ENCODE measurements around the gene WDTC1.
"Not testable (repeated sequence)": the region's sequence is repeated elsewhere in the genome, so short reads cannot be mapped to it uniquely, and the experiment has no call there.

The WDTC1 gene

DNA sequence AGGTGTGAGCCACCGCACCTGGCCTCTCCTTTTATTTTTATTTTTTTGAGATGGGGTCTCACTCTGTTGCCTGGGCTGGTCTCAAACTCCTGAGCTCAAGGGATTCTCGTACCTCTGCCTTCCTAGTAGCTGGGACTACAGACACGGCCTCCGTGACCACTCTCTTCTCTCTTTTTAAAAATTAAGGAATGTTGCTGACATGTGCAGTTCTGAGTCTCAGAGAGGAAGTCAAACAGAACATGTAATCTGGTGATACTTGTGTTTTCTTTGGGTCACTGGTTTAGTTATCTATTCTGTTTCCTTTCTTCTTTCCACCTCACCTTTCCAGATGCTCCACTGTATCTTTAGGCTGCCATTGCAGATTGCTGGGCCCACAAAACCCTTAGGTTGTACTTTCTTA, 2.7 kb downstream of the WDTC1 start:
- H3K9me3 ChIP-seq (ENCODE audit: insufficient read depth, low read length) = no peaks in the 10 kb centered on the region
- H3K9ac ChIP-seq (ENCODE audit: low read length) = no peak overlapping the region
- peaks cover 20% of the 10 kb centered on the region for H3K4me1 ChIP-seq (ENCODE audit: low read length)
- no peaks in the 10 kb centered on the region for H3K36me3 ChIP-seq (replicated peaks; ENCODE audit: low read depth, low read length)
- H3K27me3 ChIP-seq (ENCODE audit: low read depth, low read length) = no peaks in the 10 kb centered on the region
- H3K79me2 ChIP-seq (ENCODE audit: low read length) = peaks cover 20% of the 10 kb centered on the region
- H3K4me2 ChIP-seq (ENCODE audit: low read length) = no peak overlapping the region
- TF ChIP-seq EZH2phosphoT487 (IDR thresholded peaks at IDR 0.05; ENCODE audit: low read depth) = no peak
- TF ChIP-seq, protein P1, sequence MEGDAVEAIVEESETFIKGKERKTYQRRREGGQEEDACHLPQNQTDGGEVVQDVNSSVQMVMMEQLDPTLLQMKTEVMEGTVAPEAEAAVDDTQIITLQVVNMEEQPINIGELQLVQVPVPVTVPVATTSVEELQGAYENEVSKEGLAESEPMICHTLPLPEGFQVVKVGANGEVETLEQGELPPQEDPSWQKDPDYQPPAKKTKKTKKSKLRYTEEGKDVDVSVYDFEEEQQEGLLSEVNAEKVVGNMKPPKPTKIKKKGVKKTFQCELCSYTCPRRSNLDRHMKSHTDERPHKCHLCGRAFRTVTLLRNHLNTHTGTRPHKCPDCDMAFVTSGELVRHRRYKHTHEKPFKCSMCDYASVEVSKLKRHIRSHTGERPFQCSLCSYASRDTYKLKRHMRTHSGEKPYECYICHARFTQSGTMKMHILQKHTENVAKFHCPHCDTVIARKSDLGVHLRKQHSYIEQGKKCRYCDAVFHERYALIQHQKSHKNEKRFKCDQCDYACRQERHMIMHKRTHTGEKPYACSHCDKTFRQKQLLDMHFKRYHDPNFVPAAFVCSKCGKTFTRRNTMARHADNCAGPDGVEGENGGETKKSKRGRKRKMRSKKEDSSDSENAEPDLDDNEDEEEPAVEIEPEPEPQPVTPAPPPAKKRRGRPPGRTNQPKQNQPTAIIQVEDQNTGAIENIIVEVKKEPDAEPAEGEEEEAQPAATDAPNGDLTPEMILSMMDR (IDR thresholded peaks at IDR 0.05; ENCODE audit: low read depth, low read length) = no peak
- H2AFZ ChIP-seq (ENCODE audit: low read depth, low read length) = no peak overlapping the region
- no peaks in the 10 kb centered on the region for H4K20me1 ChIP-seq (ENCODE audit: insufficient read depth, low read length)
- no peak overlapping the region for H3K4me3 ChIP-seq (ENCODE audit: low read length)
- H3K27ac ChIP-seq (ENCODE audit: low read length) = no peak overlapping the region

DNA sequence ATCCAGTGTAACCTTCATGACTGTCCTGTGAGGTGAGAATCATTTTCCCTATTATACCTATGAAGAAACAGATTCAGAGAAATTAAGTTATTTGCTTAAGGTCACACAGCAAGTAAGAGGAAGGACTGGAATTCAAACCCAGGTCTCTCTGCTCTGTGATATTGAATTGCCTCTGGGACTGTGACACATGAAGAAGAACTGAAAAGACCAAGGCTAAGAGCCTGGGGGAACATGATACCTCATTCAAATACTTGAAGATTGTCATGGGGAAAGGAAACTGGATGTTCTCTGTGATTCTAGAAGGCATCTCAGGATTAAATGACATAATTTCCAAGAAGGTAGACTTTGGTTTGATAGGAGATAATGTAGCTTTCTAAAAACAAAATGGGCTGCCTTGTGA, 3.6 kb downstream of the WDTC1 start:
- Histone ChIP-seq H4K20me1 (ENCODE audit: insufficient read depth, low read length) (no peaks in the 10 kb centered on the region), H3K4me2 (ENCODE audit: low read length) (no peak overlapping the region), H3K27me3 (ENCODE audit: low read depth, low read length) (no peaks in the 10 kb centered on the region), H3K9ac (ENCODE audit: low read length) (no peak overlapping the region), H3K9me3 (ENCODE audit: insufficient read depth, low read length) (no peaks in the 10 kb centered on the region), H3K4me3 (ENCODE audit: low read length) (no peak overlapping the region), H3K4me1 (ENCODE audit: low read length) (peaks cover 20% of the 10 kb centered on the region), H3K36me3 (replicated peaks; ENCODE audit: low read depth, low read length) (no peaks in the 10 kb centered on the region), H3K79me2 (ENCODE audit: low read length) (peaks cover 20% of the 10 kb centered on the region), H2AFZ (ENCODE audit: low read depth, low read length) (no peak overlapping the region), H3K27ac (ENCODE audit: low read length) (no peak overlapping the region)
- TF ChIP-seq, protein P1 (IDR thresholded peaks at IDR 0.05; ENCODE audit: low read depth, low read length) = no peak
- TF ChIP-seq EZH2phosphoT487 (IDR thresholded peaks at IDR 0.05; ENCODE audit: low read depth) = no peak

DNA sequence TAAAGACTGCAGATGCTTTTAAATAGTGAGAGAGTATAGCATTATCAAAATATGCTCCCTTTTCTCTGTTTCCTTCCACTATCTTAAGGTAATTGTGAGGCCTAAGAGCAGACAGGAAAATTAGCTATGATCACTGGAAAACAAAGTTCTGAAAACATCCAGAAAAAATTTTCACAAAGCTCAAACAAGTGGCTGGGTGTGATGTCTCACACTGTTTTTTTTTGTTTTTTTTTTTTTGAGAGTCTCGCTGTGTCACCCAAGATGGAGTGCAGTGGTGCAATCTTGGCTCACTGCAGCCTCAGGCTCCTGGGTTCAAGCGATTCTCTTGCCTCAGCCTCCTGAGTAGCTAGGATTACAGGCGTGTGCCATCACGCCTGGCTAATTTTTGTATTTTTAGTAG, 7.2 kb downstream of the WDTC1 start:
- H3K27me3 ChIP-seq (ENCODE audit: low read depth, low read length) = no peaks in the 10 kb centered on the region
- TF ChIP-seq, protein P1 (IDR thresholded peaks at IDR 0.05; ENCODE audit: low read depth, low read length) = no peak
- H3K36me3 ChIP-seq (replicated peaks; ENCODE audit: low read depth, low read length) = peaks cover 3% of the 10 kb centered on the region
- H2AFZ ChIP-seq (ENCODE audit: low read depth, low read length) = no peak overlapping the region
- no peaks in the 10 kb centered on the region for H3K9me3 ChIP-seq (ENCODE audit: insufficient read depth, low read length)
- H3K9ac ChIP-seq (ENCODE audit: low read length) = no peak overlapping the region
- H3K27ac ChIP-seq (ENCODE audit: low read length) = no peak overlapping the region
- H3K79me2 ChIP-seq (ENCODE audit: low read length) = peaks cover 4% of the 10 kb centered on the region
- no peaks in the 10 kb centered on the region for H4K20me1 ChIP-seq (ENCODE audit: insufficient read depth, low read length)
- peaks cover 4% of the 10 kb centered on the region; the same call in 1 of the 2 replicates for H3K4me1 ChIP-seq (ENCODE audit: low read length)
- no peak overlapping the region for H3K4me2 ChIP-seq (ENCODE audit: low read length)
- no peak overlapping the region for H3K4me3 ChIP-seq (ENCODE audit: low read length)

DNA sequence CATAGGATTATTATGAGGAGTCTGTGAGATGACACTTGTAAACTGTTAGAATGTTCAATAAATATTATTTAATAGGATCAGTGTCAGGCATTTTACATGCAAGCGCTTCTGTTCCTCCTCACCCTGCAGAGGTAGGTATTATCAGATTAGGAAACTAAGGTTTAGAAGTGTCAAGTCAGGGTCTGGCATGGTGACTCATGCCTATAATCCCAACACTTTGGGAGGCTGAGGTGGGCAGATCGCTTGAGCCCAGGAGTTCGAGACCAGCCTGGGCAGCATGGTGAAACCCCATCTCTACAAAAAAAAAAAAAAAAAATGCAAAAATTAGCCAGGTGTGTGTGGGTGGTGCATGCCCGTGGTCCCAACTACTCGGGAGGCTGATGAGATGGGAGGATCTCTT, 9.2 kb downstream of the WDTC1 start:
- not testable (repeated sequence) for H4K20me1 ChIP-seq (ENCODE audit: insufficient read depth, low read length); H3K36me3 ChIP-seq (replicated peaks; ENCODE audit: low read depth, low read length)

DNA sequence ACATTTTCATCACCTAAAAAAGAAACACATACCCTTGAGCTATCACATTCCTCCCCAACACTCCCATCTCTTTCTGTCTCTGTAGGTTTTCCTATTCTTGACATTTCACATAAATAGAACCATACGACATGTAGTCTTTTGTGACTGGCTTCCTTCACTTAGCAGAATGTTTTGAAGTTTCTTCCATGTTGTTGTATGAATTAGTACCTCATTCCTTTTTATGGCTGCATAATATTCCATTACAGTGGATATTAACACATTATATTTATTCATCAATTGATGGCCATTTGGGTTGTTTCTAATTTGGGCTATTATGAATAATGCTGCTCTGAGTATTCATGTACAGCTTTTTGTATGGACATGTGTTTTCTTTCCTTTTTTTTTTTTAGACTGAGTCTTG, 11.8 kb downstream of the WDTC1 start:
- H4K20me1 ChIP-seq (ENCODE audit: insufficient read depth, low read length) = no peaks in the 10 kb centered on the region
- no peak overlapping the region for H2AFZ ChIP-seq (ENCODE audit: low read depth, low read length)
- no peaks in the 10 kb centered on the region for H3K9me3 ChIP-seq (ENCODE audit: insufficient read depth, low read length)
- no peaks in the 10 kb centered on the region for H3K27me3 ChIP-seq (ENCODE audit: low read depth, low read length)
- peaks cover 11% of the 10 kb centered on the region for H3K4me1 ChIP-seq (ENCODE audit: low read length)
- no peak overlapping the region for H3K4me3 ChIP-seq (ENCODE audit: low read length)
- H3K79me2 ChIP-seq (ENCODE audit: low read length) = peaks cover under 1% of the 10 kb centered on the region; the same call in 1 of the 2 replicates
- H3K4me2 ChIP-seq (ENCODE audit: low read length) = no peak overlapping the region
- H3K36me3 ChIP-seq (replicated peaks; ENCODE audit: low read depth, low read length) = peaks cover 3% of the 10 kb centered on the region
- TF ChIP-seq EZH2phosphoT487 (IDR thresholded peaks at IDR 0.05; ENCODE audit: low read depth) = no peak
- TF ChIP-seq, protein P1 (IDR thresholded peaks at IDR 0.05; ENCODE audit: low read depth, low read length) = no peak
- H3K9ac ChIP-seq (ENCODE audit: low read length) = no peak overlapping the region
- no peak overlapping the region for H3K27ac ChIP-seq (ENCODE audit: low read length)

More for the DNA sequence above, 9.2 kb downstream of the WDTC1 start:
- not testable (repeated sequence) for H3K4me2 ChIP-seq (ENCODE audit: low read length); H3K9me3 ChIP-seq (ENCODE audit: insufficient read depth, low read length); H3K27ac ChIP-seq (ENCODE audit: low read length); H3K4me3 ChIP-seq (ENCODE audit: low read length); H2AFZ ChIP-seq (ENCODE audit: low read depth, low read length); H3K27me3 ChIP-seq (ENCODE audit: low read depth, low read length); H3K4me1 ChIP-seq (ENCODE audit: low read length); H3K79me2 ChIP-seq (ENCODE audit: low read length); H3K9ac ChIP-seq (ENCODE audit: low read length)

Data from OCI-LY3 (cell line).